Activated T-helper 2 cell treated with anti-CD3 and anti-CD28 coated beads, Interferon-gamma antibody, Interleukin-2, Interleukin-4, amounts not matched to agents 10 μg/mL and 5 μg/mL and 100 μg/mL, durations not matched to agents 14 hours and 24 hours and 36 hours (primary cell): Measurements from ENCODE around the gene AGFG2. TPM values are rescaled to one million over a fixed set of nuclear protein-coding genes. Genes with fewer than 3 reads are reported as not detected.
"Not testable (repeated sequence)": the region's sequence is repeated elsewhere in the genome, so short reads cannot be mapped to it uniquely, and the experiment has no call there.

Experiments used
- DNase-seq: peaks from one replicate; pipeline ENCODE4 v3.0.0; 2021; ENCODE audit warnings: low spot score
- H3K27ac Mint-ChIP-seq: one replicate; pipeline ENCODE4 v1.8.0; 2021; ENCODE audit warnings: mixed read lengths
- H3K27me3 Mint-ChIP-seq: one replicate; pipeline ENCODE4 v1.8.0; 2021; ENCODE audit warnings: low read depth, mixed read lengths
- H3K36me3 Mint-ChIP-seq: one replicate; pipeline ENCODE4 v1.8.0; 2021; ENCODE audit warnings: low read depth, mixed read lengths
- H3K4me1 Mint-ChIP-seq: one replicate; pipeline ENCODE4 v1.8.0; 2021; ENCODE audit warnings: low read depth, mixed read lengths
- H3K4me3 Mint-ChIP-seq: one replicate; pipeline ENCODE4 v1.8.0; 2021; ENCODE audit warnings: low read depth, mild to moderate bottlenecking, moderate library complexity, mixed read lengths
- H3K9me3 Mint-ChIP-seq: one replicate; pipeline ENCODE4 v1.8.0; 2021; ENCODE audit warnings: mixed read lengths
- intact Hi-C: fragments of 100-400 bp; cut with micrococcal nuclease; formaldehyde crosslinking; loops from one replicate; pipeline ENCODE4 v1.15.1; 2023
- total RNA-seq: library from RNA; stranded (reverse); gene quantifications from 2 replicates; pipeline ENCODE4 v1.2.3, GENCODE V29; 2022

AGFG2 gene
- total RNA-seq, 1 donor from 2014 or later = 75.5 TPM

- H3K27me3 Mint-ChIP-seq = no peaks in the 10 kb centered on the region
- no peak for DNase-seq
Measured at GRCh38 chr7:100546129-100546925, 7.3 kb downstream of the AGFG2 start.

GRCh38 chr7:100546926-100547800, 8.2 kb downstream of the AGFG2 start:
- DNase-seq = no peak
- Mint-ChIP-seq H3K27me3 (no peaks in the 10 kb centered on the region), H3K9me3 (no peaks in the 10 kb centered on the region), H3K4me3 (peak overlapping the region; percentile 76), H3K36me3 (peaks cover 52% of the 10 kb centered on the region), H3K4me1 (peaks cover 76% of the 10 kb centered on the region), H3K27ac (peak overlapping the region; percentile 99)
- intact Hi-C loops = loop anchor here (1.0 to 10.0 kb wide), 3 partner anchors 9 to 128 kb away; partner anchors contain the start of genes GNB2 and TSC22D4

More at GRCh38 chr7:100546129-100546925, 7.3 kb downstream of the AGFG2 start:
- intact Hi-C loops = loop anchor here (1.0 to 10.0 kb wide), 3 partner anchors 8 to 128 kb away; partner anchors contain the start of genes GNB2 and TSC22D4
- Mint-ChIP-seq H3K27ac (peak overlapping the region; percentile 99), H3K36me3 (peaks cover 53% of the 10 kb centered on the region), H3K4me1 (peaks cover 82% of the 10 kb centered on the region), H3K9me3 (no peaks in the 10 kb centered on the region), H3K4me3 (peak overlapping the region; percentile 76)

DNA sequence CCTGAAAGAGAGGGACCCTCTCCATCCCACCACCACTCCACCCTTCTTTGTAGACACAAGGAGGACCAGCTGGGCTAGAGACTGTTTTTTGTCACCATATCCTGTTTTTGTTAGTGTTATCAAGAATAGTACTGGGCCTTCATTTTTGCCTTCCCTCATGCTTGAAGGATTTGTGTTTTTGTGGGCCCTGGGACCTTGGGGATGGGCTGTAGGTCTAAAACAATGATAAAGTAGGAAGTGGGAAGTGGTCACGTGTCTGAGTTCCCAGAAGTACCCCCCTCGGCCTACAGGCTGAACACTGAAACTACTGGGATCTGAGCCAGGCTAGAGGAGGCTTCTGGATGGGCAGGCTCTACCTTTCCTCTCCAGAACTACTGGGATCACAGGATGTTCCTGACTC, 8.9 kb downstream of the AGFG2 start:
- no peak for DNase-seq
- Mint-ChIP-seq H3K4me3 (no peak overlapping the region), H3K4me1 (peaks cover 73% of the 10 kb centered on the region), H3K9me3 (no peaks in the 10 kb centered on the region), H3K27me3 (no peaks in the 10 kb centered on the region), H3K36me3 (peaks cover 53% of the 10 kb centered on the region), H3K27ac (peak overlapping the region; percentile 99)
- intact Hi-C loops = loop anchor here (2.0 to 10.0 kb wide), 2 partner anchors 69 to 127 kb away; partner anchors contain the start of genes GNB2 and TSC22D4

GRCh38 chr7:100548446-100548845, 9.4 kb downstream of the AGFG2 start:
- H3K9me3 Mint-ChIP-seq, H3K27me3 Mint-ChIP-seq, DNase-seq: not testable (repeated sequence)
- intact Hi-C loops = loop anchor here (10.0 kb wide), 1 partner anchor 126 kb away; the partner anchor contains the start of gene GNB2
- H3K27ac Mint-ChIP-seq = peak overlapping the region; percentile 99
- H3K36me3 Mint-ChIP-seq = peaks cover 54% of the 10 kb centered on the region
- peak overlapping the region; percentile 19 for H3K4me3 Mint-ChIP-seq
- peaks cover 69% of the 10 kb centered on the region for H3K4me1 Mint-ChIP-seq

- DNase-seq = no peak
- intact Hi-C loops = no loop called here
- H3K4me1 Mint-ChIP-seq = peaks cover 31% of the 10 kb centered on the region
- H3K4me3 Mint-ChIP-seq = no peak overlapping the region
- no peaks in the 10 kb centered on the region for H3K27me3 Mint-ChIP-seq
- H3K9me3 Mint-ChIP-seq = no peaks in the 10 kb centered on the region
- H3K27ac Mint-ChIP-seq = peak overlapping the region; percentile 23
- peaks cover 65% of the 10 kb centered on the region for H3K36me3 Mint-ChIP-seq
Measured at GRCh38 chr7:100552532-100552931, 13.5 kb downstream of the AGFG2 start.

DNA sequence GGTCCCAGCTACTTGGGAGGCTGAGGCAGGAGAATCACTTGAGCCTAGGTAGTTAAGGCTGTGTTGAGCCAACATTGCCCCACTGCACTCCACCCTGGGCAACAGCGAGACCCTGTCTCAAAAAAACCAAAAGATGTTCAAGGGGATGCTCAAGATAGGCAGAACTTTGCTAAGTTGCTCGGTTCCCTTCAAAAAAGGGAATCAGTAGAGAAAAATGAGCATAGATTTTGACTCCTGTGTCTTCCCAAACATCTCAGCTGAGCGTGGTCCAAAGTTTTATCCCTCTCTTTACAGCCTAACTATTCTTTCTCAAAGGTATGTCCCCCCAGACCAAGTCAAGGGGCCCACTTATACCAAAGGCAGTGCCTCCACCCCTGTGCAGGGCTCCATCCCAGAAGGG, 14.0 kb downstream of the AGFG2 start:
- DNase-seq = no peak
- Mint-ChIP-seq H3K27ac (no peak overlapping the region), H3K4me3 (no peak overlapping the region), H3K27me3 (no peaks in the 10 kb centered on the region), H3K36me3 (peaks cover 62% of the 10 kb centered on the region), H3K4me1 (peaks cover 26% of the 10 kb centered on the region), H3K9me3 (no peaks in the 10 kb centered on the region)
- intact Hi-C loops = no loop called here

GRCh38 chr7:100555701-100556100, 16.7 kb downstream of the AGFG2 start:
- Mint-ChIP-seq H3K27ac (peak overlapping the region; percentile 48), H3K27me3 (no peaks in the 10 kb centered on the region), H3K36me3 (peaks cover 56% of the 10 kb centered on the region), H3K4me3 (no peak overlapping the region), H3K9me3 (no peaks in the 10 kb centered on the region), H3K4me1 (peaks cover 7% of the 10 kb centered on the region)
- no peak for DNase-seq
- intact Hi-C loops = no loop called here

DNA sequence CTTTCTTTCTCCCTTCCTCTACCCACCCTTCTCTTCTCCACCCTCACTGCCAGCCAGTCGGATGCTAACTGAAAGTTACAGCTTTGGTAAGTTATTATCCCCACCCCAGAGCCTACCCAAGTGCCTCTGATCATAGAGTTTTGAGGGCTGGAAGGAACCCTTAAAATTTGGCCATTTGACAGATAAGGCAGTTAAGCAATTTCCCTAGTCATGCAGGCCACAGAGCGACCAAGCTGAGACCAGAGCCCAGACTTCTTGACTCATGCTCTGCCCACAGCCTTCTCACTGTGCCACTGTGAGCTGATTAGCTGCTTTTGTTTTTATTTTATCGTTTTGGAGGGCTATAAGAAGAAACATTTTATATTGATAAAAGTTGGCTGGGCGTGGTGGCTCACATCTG, 17.5 kb downstream of the AGFG2 start:
- Mint-ChIP-seq H3K27me3 (no peaks in the 10 kb centered on the region), H3K36me3 (peaks cover 53% of the 10 kb centered on the region), H3K27ac (peak overlapping the region; percentile 60), H3K9me3 (no peaks in the 10 kb centered on the region), H3K4me3 (no peak overlapping the region), H3K4me1 (peaks cover 7% of the 10 kb centered on the region)
- intact Hi-C loops = no loop called here
- no peak for DNase-seq

DNA sequence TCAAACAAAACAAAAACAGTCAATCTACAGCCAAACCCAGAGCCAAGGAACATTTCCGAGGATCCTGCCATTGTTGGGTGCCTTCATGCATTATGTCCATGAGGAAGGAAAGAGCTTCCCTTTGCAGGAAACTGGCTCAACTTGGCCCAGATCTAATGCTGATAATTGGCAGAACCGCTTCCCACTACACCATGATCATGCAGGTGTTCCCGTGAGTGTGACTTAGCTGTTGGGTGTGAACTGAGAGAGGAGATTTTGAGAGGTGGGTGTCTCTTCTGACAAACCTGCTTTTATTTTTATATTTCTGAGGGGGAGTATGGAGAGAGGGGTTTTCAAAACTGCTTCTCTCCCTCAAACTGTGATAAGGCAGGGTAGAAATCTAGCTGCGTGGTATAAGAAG, 20.1 kb downstream of the AGFG2 start:
- Mint-ChIP-seq H3K36me3 (peaks cover 56% of the 10 kb centered on the region), H3K27me3 (no peaks in the 10 kb centered on the region), H3K4me3 (no peak overlapping the region), H3K9me3 (no peaks in the 10 kb centered on the region), H3K27ac (no peak overlapping the region), H3K4me1 (peaks cover 3% of the 10 kb centered on the region)
- intact Hi-C loops = loop anchor here (1.0 kb wide), 2 partner anchors 14 to 90 kb away; no protein-coding TSS in a partner anchor
- no peak for DNase-seq

DNA sequence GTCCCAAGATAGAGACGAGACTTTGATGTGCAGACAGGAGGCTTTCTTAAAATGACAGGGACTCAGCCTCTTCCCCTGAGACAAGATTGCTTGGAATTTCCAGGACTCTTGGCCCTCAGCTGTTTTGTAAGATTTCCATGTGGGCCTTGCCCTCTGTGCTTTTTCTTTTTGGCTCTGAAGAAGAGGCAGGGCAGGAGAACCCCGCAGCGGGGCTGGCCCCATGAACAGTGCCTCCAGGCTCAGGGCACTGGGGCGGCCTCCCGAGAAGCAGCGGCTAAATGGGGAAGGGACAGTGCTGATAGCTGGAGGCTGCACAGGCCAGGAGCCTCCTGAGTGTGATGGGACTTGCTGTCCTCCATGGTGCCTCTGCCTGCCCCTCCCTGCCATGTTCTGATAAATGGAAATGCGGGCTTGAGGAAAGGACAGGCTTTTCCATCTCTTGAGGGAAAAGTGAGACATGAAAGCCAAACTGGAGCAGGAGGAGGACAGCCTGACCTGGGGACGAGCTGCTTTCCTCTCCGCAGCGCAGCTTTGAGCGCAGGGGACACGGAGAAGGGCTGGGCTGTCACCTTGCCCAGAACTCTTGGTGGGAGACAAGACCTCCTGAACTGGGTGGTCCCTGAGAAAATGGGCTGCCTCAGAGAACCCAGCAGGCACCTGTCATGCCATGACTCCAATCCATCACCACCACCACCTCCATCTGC, 22.6 kb downstream of the AGFG2 start:
- DNase-seq = no peak
- intact Hi-C loops = loop anchor here (2.0 to 5.0 kb wide), 2 partner anchors 83 to 131 kb away; partner anchors contain the start of genes GIGYF1 and TSC22D4
- H3K36me3 Mint-ChIP-seq = peaks cover 49% of the 10 kb centered on the region
- no peak overlapping the region for H3K4me3 Mint-ChIP-seq
- no peaks in the 10 kb centered on the region for H3K27me3 Mint-ChIP-seq
- H3K4me1 Mint-ChIP-seq = peaks cover 1% of the 10 kb centered on the region
- H3K9me3 Mint-ChIP-seq = no peaks in the 10 kb centered on the region
- H3K27ac Mint-ChIP-seq = no peak overlapping the region

GRCh38 chr7:100562195-100563099, 23.4 kb downstream of the AGFG2 start:
- Mint-ChIP-seq H3K9me3 (no peaks in the 10 kb centered on the region), H3K4me1 (peaks cover 1% of the 10 kb centered on the region), H3K27ac (no peak overlapping the region), H3K4me3 (no peak overlapping the region), H3K36me3 (peaks cover 41% of the 10 kb centered on the region), H3K27me3 (no peaks in the 10 kb centered on the region)
- intact Hi-C loops = loop anchor here (5.0 kb wide), 1 partner anchor 130 kb away; the partner anchor contains the start of gene GIGYF1
- DNase-seq = no peak
